K562 (cell line): ENCODE results near the gene DPEP1. TPM values are rescaled to one million over a fixed set of nuclear protein-coding genes. Genes with fewer than 3 reads are reported as not detected.

Experiments
- ATAC-seq: fragments of 200-7000 bp; cut with Tn5 transposase; 3 replicates; pipeline ENCODE4 v1.9.1; 2020; ENCODE audit warnings: moderate library complexity
- BruUV-seq: library from RNA; stranded (reverse); fragments of 400-500 nt; replicated peaks from 2 replicates; lab custom pipeline; 2021; lab: Mats Ljungman, UMichigan
- CTCF ChIA-PET: fragments of 300-600 bp; formaldehyde crosslinking; extraction: SDS; loops from one replicate; lab custom pipeline; 2021; ENCODE audit warnings: low intra/inter-chr PET ratio; lab: Yijun Ruan, JAX
- POLR2A ChIA-PET: fragments of 300-600, 350-650 bp; sonication (Branson Sonifier 250); formaldehyde crosslinking; extraction: SDS; loops from one replicate; lab custom pipeline; 2021; ENCODE audit warnings: antibody characterized with exemption, inconsistent platforms; lab: Yijun Ruan, JAX
- DNase-seq, 4 experiments: peaks; one replicate each; pipeline versions ENCODE4 v3.0.0 to v3.0.0-alpha.2; 2011 to 2018; ENCODE audit warnings: low spot score in 3 of 4, mixed read lengths in 3 of 4; ENCODE audit errors: extremely low read depth in 1 of 4
- FAIRE-seq: peaks from 2 replicates; lab custom pipeline; 2011; peaks lifted over from hg19 to GRCh38; lab: Jason Lieb, UNC
- H2AFZ ChIP-seq: 2 replicates; pipeline ENCODE4 v1.6.0; 2011; ENCODE audit warnings: low read depth, low read length, control low read depth, inconsistent platforms
- H3K27ac ChIP-seq: fragments of 200-600 bp; 3 replicates; pipeline ENCODE4 v1.8.0; 2011; ENCODE audit warnings: low read depth, mild to moderate bottlenecking, control low read depth, inconsistent platforms, low read length, moderate library complexity, mixed read lengths; ENCODE audit errors: extremely low read depth
- H3K27me3 ChIP-seq, 2 experiments: fragments of 300-600 bp in 1 of 2; 2 replicates in 1 of 2; 3 replicates in 1 of 2; pipeline versions ENCODE4 v1.6.0 to v1.8.0; 2011; ENCODE audit warnings: inconsistent platforms in 2 of 2, low read length in 2 of 2, mild to moderate bottlenecking in 1 of 2, mixed read lengths in 1 of 2, moderate library complexity in 1 of 2; ENCODE audit not compliant: control insufficient read depth in 2 of 2, insufficient read depth in 2 of 2
- H3K36me3 ChIP-seq: fragments of 300-600 bp; 3 replicates; pipeline ENCODE4 v1.8.0; 2011; ENCODE audit warnings: mild to moderate bottlenecking, low read length, inconsistent platforms; ENCODE audit not compliant: control insufficient read depth, insufficient read depth
- H3K4me1 ChIP-seq, 2 experiments: fragments of 200-600 bp in 1 of 2; replicated peaks in 1 of 2; 2 replicates in 1 of 2; 3 replicates in 1 of 2; pipeline versions ENCODE4 v1.5.1 to v1.8.0; 2011; ENCODE audit warnings: inconsistent platforms in 2 of 2, low read length in 2 of 2, mild to moderate bottlenecking in 1 of 2, mixed read lengths in 1 of 2, moderate library complexity in 1 of 2; ENCODE audit not compliant: control insufficient read depth in 2 of 2, insufficient read depth in 2 of 2
- H3K4me2 ChIP-seq: 2 replicates; pipeline ENCODE4 v1.6.1; 2011; ENCODE audit warnings: low read length, control low read depth, inconsistent platforms, mixed read lengths; ENCODE audit not compliant: insufficient read depth
- H3K4me3 ChIP-seq: fragments of 200-600 bp; sonication (generic), shearing (Covaris generic); 2 replicates; pipeline ENCODE4 v1.5.1; 2016; ENCODE audit warnings: control low read depth, inconsistent platforms
- H3K79me2 ChIP-seq: fragments of 200-600 bp; 3 replicates; pipeline ENCODE4 v1.8.0; 2011; ENCODE audit warnings: low read length, inconsistent platforms; ENCODE audit not compliant: control insufficient read depth, insufficient read depth
- H3K9ac ChIP-seq, 2 experiments: 2 replicates each; pipeline versions ENCODE4 v1.6.0 to v1.6.1; 2011; ENCODE audit warnings: low read depth in 2 of 2, low read length in 2 of 2, control low read depth in 1 of 2, inconsistent platforms in 1 of 2, mild to moderate bottlenecking in 1 of 2, mixed read lengths in 1 of 2; ENCODE audit not compliant: insufficient read depth in 1 of 2
- H3K9me1 ChIP-seq: one replicate; pipeline ENCODE4 v1.6.0; 2011; ENCODE audit warnings: inconsistent platforms, mild to moderate bottlenecking, low read length, moderate library complexity; ENCODE audit not compliant: control insufficient read depth, insufficient read depth
- H3K9me3 ChIP-seq: replicated peaks from 2 replicates; pipeline ENCODE4 v1.5.1; 2011; ENCODE audit warnings: low read depth, low read length, inconsistent platforms; ENCODE audit not compliant: control insufficient read depth, insufficient read depth
- H4K20me1 ChIP-seq: replicated peaks from 2 replicates; pipeline ENCODE4 v1.6.1; 2011; ENCODE audit warnings: low read length, inconsistent platforms, mixed read lengths; ENCODE audit not compliant: control insufficient read depth, insufficient read depth
- NR2C1 ChIP-seq, 2 experiments: fragments of 450-650 bp; IDR thresholded peaks; 2 replicates each; pipeline ENCODE4 v1.6.1; 2017; ENCODE audit warnings: mild to moderate bottlenecking in 2 of 2, antibody characterized with exemption in 1 of 2, inconsistent platforms in 1 of 2, missing compliant biosample characterization in 1 of 2, missing genetic modification characterization in 1 of 2
- WGBS: fragments of 100-300 bp; shearing (Covaris generic); methylation state at CpG from one replicate; pipeline ENCODE4 v1.1.6; 2016; ENCODE audit warnings: low coverage, mixed read lengths; ENCODE audit not compliant: insufficient coverage; ENCODE audit errors: missing lambda C conversion rate; 5-methylcytosine and 5-hydroxymethylcytosine counted together
- in situ Hi-C: fragments of 300-500 bp; cut with MboI; formaldehyde crosslinking; loops from 4 replicates; pipeline ENCODE4 v1.15.0; 2018; ENCODE audit warnings: inconsistent platforms, mixed read lengths
- intact Hi-C: fragments of 100-400 bp; cut with micrococcal nuclease; formaldehyde crosslinking; loops from 2 replicates; pipeline ENCODE4 v1.14.2; 2022
- polyA plus RNA-seq, 8 experiments: library from polyadenylated mRNA; depleted of rRNA in 4 of 8; stranded (reverse) in 5 of 8; unstranded in 3 of 8; fragments of >200 nt; fragmentation: Nextera tagmentation in 2 of 8; fragmentation: Illumina TruSeq in 1 of 8; extraction: Ambion mirVana in 2 of 8; extraction: Trizol in 1 of 8; gene quantifications; 2 replicates each; pipeline versions ENCODE4 v1.2.1 to v1.2.3, GENCODE V29; 2011 to 2014; ENCODE audit warnings: inconsistent platforms in 1 of 8, missing spikeins in 1 of 8
- total RNA-seq, 7 experiments: library from RNA; depleted of rRNA in 6 of 7; stranded (reverse); fragments of >200 nt in 6 of 7; fragmentation: Illumina TruSeq in 2 of 7; extraction: Trizol in 2 of 7; gene quantifications; 2 replicates each; pipeline versions ENCODE4 v1.2.1 to v1.2.3, GENCODE V29; 2011 to 2021; ENCODE audit warnings: low replicate concordance in 1 of 7
- TF ChIP-seq, protein P1 (sequence below): fragments of 250-450 bp; sonication (Bioruptor Pico); IDR thresholded peaks from 2 replicates; pipeline ENCODE4 v1.5.0; 2021

Gene DPEP1
- total and polyA plus RNA-seq, 9 of the 15 experiments (the other 6 are each of a cell fraction or from before 2014, with no cell fraction given): 0.14 to 0.31 (median 0.20) TPM; not detected in 6

DNA sequence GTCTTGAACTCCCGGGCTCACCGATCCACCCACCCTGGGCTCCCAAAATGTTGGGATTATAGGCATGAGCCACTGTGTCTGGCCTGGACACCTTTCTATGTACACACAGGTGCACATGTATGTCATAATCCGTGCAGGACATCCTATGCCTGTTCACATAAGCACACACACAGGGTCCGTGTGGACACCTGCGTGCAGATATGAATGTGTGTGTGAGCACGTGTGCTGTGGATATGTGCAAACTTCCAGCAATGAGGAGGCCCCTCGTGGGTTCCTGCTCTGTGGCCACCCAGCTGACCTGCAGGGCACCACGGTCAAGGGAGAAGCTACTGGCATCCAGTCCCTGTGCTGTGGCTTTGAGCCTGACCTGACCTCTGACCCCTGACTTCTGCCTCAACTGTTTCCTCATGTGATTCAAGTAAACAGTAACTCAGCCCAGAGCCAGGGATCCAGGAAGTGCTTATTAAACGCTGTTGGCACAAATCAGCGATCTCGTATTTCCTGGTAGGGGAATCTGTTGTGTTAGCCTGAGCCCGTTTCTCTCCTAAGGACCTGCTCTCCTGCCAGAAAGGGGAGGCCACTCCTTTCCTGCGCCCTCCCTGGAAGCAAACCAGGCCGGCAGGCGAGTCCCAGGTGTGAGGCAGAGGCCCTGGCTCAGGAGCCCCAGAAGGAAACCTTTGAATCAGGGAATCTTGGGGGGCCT is 31.4 kb upstream of the DPEP1 start:
- ATAC-seq (no peak), FAIRE-seq (peak; percentile 57)
- no peak overlapping the region for H3K27ac ChIP-seq

More for the DNA sequence above, 31.4 kb upstream of the DPEP1 start:
- H3K36me3 ChIP-seq: peaks cover 89% of the 10 kb centered on the region
- in situ Hi-C loops: no loop called here
- no TSS peak for BruUV-seq
- 95% methylated on average over 15 of the region's 15 CpGs for WGBS
- DNase-seq: no peak
- CTCF ChIA-PET: no interaction called here
- peaks cover 16% of the 10 kb centered on the region for H3K79me2 ChIP-seq
- H3K9ac ChIP-seq: no peak overlapping the region
- no peaks in the 10 kb centered on the region for H3K9me1 ChIP-seq
- H3K4me2 ChIP-seq: no peak overlapping the region
- no peaks in the 10 kb centered on the region for H4K20me1 ChIP-seq
- no peak overlapping the region for H3K4me3 ChIP-seq
- no peaks in the 10 kb centered on the region for H3K27me3 ChIP-seq
- POLR2A ChIA-PET: no interaction called here
- intact Hi-C loops: no loop called here
- peaks cover 11% of the 10 kb centered on the region for H3K9me3 ChIP-seq
- peaks cover 0 to 49% of the 10 kb centered on the region in 2 experiments; a peak in 2 of 5 replicates for H3K4me1 ChIP-seq
- H2AFZ ChIP-seq: no peak overlapping the region
- TF ChIP-seq, protein P1, sequence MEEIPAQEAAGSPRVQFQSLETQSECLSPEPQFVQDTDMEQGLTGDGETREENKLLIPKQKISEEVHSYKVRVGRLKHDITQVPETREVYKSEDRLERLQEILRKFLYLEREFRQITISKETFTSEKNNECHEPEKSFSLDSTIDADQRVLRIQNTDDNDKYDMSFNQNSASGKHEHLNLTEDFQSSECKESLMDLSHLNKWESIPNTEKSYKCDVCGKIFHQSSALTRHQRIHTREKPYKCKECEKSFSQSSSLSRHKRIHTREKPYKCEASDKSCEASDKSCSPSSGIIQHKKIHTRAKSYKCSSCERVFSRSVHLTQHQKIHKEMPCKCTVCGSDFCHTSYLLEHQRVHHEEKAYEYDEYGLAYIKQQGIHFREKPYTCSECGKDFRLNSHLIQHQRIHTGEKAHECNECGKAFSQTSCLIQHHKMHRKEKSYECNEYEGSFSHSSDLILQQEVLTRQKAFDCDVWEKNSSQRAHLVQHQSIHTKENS (CRISPR knock-in tag): no peak
- 0 out of 2 replicates have a peak, but pooled peaks have one; percentile 13 for TF ChIP-seq NR2C1 (IDR thresholded peaks at IDR 0.05)
- TF ChIP-seq NR2C1 (tag; IDR thresholded peaks at IDR 0.05): 0 out of 2 replicates have a peak, but pooled peaks have one; percentile 28
